Activated CD8-positive, alpha-beta memory T cell treated with anti-CD3 and anti-CD28 coated beads for 1 hour (primary cell): ENCODE measurements around the gene ASPRV1.

ENCODE experiments used
- DNase-seq, 2 donors: peaks; one replicate each; pipeline ENCODE4 v3.0.0-alpha.2; 2020; ENCODE audit warnings: low read depth in 1 of 2; ENCODE audit errors: extremely low read depth in 1 of 2

The ASPRV1 gene

GRCh38 chr2:69943843-69944525, 17.4 kb downstream of the ASPRV1 start:
- DNase-seq, result no peak

- DNase-seq, result no peak
These were observed 18.2 kb downstream of the ASPRV1 start for GRCh38 chr2:69943000-69943842.

GRCh38 chr2:69940691-69941090, 20.7 kb downstream of the ASPRV1 start:
- DNase-seq, result no peak

- no peak for DNase-seq
These were observed 21.7 kb downstream of the ASPRV1 start for GRCh38 chr2:69939722-69940121.

GRCh38 chr2:69937968-69938367, 23.5 kb downstream of the ASPRV1 start:
- DNase-seq, result no peak

GRCh38 chr2:69936906-69937305, 24.5 kb downstream of the ASPRV1 start:
- no peak for DNase-seq

- DNase-seq, result no peak
These were observed 26.4 kb downstream of the ASPRV1 start for GRCh38 chr2:69935011-69935410.

- DNase-seq, result no peak
These were observed 26.9 kb downstream of the ASPRV1 start for GRCh38 chr2:69934614-69934908.

- DNase-seq, result no peak
These were observed 27.4 kb downstream of the ASPRV1 start for GRCh38 chr2:69933839-69934613.

GRCh38 chr2:69933254-69933828, 28.1 kb downstream of the ASPRV1 start:
- DNase-seq, result no peak

GRCh38 chr2:69932596-69932922, 28.9 kb downstream of the ASPRV1 start:
- no peak for DNase-seq

- DNase-seq, result no peak
These were observed 29.4 kb downstream of the ASPRV1 start for GRCh38 chr2:69931832-69932595.

- no peak for DNase-seq
These were observed 34.4 kb downstream of the ASPRV1 start for GRCh38 chr2:69926849-69927515.

GRCh38 chr2:69923116-69923515, 38.3 kb downstream of the ASPRV1 start:
- no peak for DNase-seq

- no peak for DNase-seq
These were observed 43.0 kb downstream of the ASPRV1 start for GRCh38 chr2:69918401-69918800.

GRCh38 chr2:69917852-69918251, 43.6 kb downstream of the ASPRV1 start:
- DNase-seq, result no peak

- DNase-seq, result no peak
These were observed 45.3 kb downstream of the ASPRV1 start for GRCh38 chr2:69916106-69916505.

- DNase-seq, result peak; percentile 98 to 100
These were observed 46.2 kb downstream of the ASPRV1 start, which contains the start of gene MXD1 for GRCh38 chr2:69914950-69915945. Gene MXD1, plus strand, starts transcription at chr2:69915109. Its CDS starts 222 bp downstream, at chr2:69915331.
